Naive B cell (primary cell): Measurements from ENCODE around the gene SPAG4. TPM values are rescaled to one million over a fixed set of nuclear protein-coding genes. Genes with fewer than 3 reads are reported as not detected.

Experiments
- ATAC-seq, 2 donors: fragments of 150-1000 bp; cut with Tn5 transposase; 2 replicates each; pipeline ENCODE4 v1.10.0; 2021; ENCODE audit warnings: low read depth in 2 of 2, mild to moderate bottlenecking in 2 of 2, moderate library complexity in 2 of 2
- DNase-seq: peaks from one replicate; pipeline ENCODE4 v3.0.0; 2022
- H3K27ac Mint-ChIP-seq, 6 donors: one replicate each; pipeline ENCODE4 v1.8.0; 2020 to 2022; ENCODE audit warnings: mild to moderate bottlenecking in 6 of 6, mixed read lengths in 6 of 6, moderate library complexity in 5 of 6, inconsistent platforms in 2 of 6
- H3K27me3 Mint-ChIP-seq, 3 donors: one replicate each; pipeline ENCODE4 v1.8.0; 2021 to 2022; ENCODE audit warnings: mixed read lengths in 3 of 3, mild to moderate bottlenecking in 1 of 3
- H3K36me3 Mint-ChIP-seq, 2 donors: one replicate each; pipeline ENCODE4 v1.8.0; 2020 to 2022; ENCODE audit warnings: mixed read lengths in 2 of 2, inconsistent platforms in 1 of 2, mild to moderate bottlenecking in 1 of 2
- H3K4me1 Mint-ChIP-seq, 3 donors: one replicate each; pipeline ENCODE4 v1.8.0; 2020 to 2022; ENCODE audit warnings: mixed read lengths in 3 of 3, inconsistent platforms in 1 of 3, mild to moderate bottlenecking in 1 of 3, moderate library complexity in 1 of 3
- H3K4me3 Mint-ChIP-seq, 8 donors: one replicate each; pipeline ENCODE4 v1.8.0; 2020 to 2022; ENCODE audit warnings: mild to moderate bottlenecking in 8 of 8, mixed read lengths in 8 of 8, moderate library complexity in 8 of 8, inconsistent platforms in 2 of 8
- H3K9me3 Mint-ChIP-seq, 7 donors: one replicate each; pipeline ENCODE4 v1.8.0; 2020 to 2022; ENCODE audit warnings: mixed read lengths in 7 of 7, mild to moderate bottlenecking in 5 of 7, inconsistent platforms in 2 of 7, moderate library complexity in 1 of 7
- polyA plus RNA-seq, 6 donors: library from polyadenylated mRNA; unstranded; fragments of 300-500 nt; fragmentation: Illumina TruSeq; gene quantifications; one replicate each; pipeline ENCODE4 v1.2.3, GENCODE V29; 2021; ENCODE audit warnings: low read depth in 6 of 6

The SPAG4 gene
- polyA plus RNA-seq, 6 donors from 2014 or later: 0.29 to 1.5 (median 0.89) TPM

DNA sequence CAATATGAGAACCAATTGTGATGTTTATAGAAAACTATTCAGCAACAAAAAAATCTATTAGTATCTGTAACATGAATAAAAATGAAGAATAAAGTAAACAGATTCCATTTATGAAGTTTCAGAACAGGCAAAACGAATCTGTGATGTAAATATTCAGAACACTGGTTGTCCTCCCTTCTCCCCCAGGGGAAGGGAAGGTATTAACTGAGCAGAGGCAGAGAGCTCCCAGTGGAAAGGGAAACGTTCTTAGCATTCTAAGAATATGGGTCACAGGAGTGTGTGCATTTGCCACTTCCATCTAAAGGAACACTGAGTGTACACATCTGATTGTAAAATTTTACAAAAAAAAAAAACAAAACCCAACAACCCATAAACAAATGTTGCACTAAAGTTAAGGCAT, 23.1 kb downstream of the SPAG4 start:
- DNase-seq: no peak
- Mint-ChIP-seq H3K27ac (no peak overlapping the region), H3K4me3 (no peak overlapping the region), H3K9me3 (no peaks in the 10 kb centered on the region), H3K4me1 (peaks cover 54 to 70% (median 66%) of the 10 kb centered on the region in 3 donors), H3K36me3 (no peaks in the 10 kb centered on the region), H3K27me3 (no peaks in the 10 kb centered on the region)
- ATAC-seq: no peak

GRCh38 chr20:35640724-35641123, 25.1 kb downstream of the SPAG4 start:
- ATAC-seq (no peak), DNase-seq (no peak)
- no peaks in the 10 kb centered on the region for H3K36me3 Mint-ChIP-seq
- no peaks in the 10 kb centered on the region for H3K27me3 Mint-ChIP-seq
- H3K4me3 Mint-ChIP-seq: no peak overlapping the region
- H3K4me1 Mint-ChIP-seq: peaks cover 68 to 80% (median 68%) of the 10 kb centered on the region in 3 donors
- H3K27ac Mint-ChIP-seq: peak overlapping the region in 5 of 6 donors; percentile 51 to 75 (median 67)
- no peaks in the 10 kb centered on the region for H3K9me3 Mint-ChIP-seq

DNA sequence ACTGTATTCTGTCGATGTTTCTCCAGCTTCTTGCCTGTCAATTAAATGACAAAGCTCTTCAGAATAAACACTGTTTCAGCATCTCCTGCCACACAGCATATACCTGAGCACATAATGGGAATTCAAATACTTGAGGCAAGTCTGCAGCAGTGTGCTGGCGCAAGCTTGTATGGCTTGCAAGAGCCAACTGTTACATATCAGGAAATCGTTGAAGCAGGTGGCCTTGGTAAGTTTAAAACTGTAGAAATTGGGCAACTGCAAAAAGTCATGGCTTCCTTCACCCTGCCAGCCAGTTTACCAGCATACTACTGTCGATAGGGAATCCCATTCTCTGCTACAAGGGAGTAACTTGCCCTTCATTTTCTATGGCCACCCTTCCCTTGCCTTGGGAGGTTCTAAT, 26.1 kb downstream of the SPAG4 start:
- Mint-ChIP-seq H3K36me3 (no peaks in the 10 kb centered on the region), H3K27me3 (no peaks in the 10 kb centered on the region), H3K4me3 (no peak overlapping the region), H3K27ac (peak overlapping the region in 2 of 6 donors; percentile 1 to 62), H3K9me3 (no peaks in the 10 kb centered on the region), H3K4me1 (peaks cover 67 to 82% (median 71%) of the 10 kb centered on the region in 3 donors)
- no peak for ATAC-seq
- no peak for DNase-seq

DNA sequence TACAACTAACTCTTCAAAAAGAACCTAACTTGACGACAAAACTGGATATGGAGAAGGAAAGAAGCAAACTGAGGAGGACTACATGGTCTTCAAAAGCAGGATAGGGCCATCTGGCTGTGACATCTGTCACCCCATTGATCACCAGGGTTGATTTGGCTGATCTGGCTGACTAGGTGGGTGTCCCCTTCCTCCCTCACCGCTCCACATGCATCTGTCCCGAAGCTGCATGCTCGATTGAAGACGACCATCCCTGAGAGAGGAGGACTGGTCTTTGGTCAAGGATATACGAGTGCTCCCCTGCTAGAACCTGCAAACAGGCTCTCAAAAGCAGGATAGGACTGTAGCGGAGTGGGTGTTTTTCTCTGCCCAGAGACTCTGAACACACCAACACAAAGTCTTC, 27.4 kb downstream of the SPAG4 start:
- Mint-ChIP-seq H3K27me3 (no peaks in the 10 kb centered on the region), H3K27ac (peak overlapping the region in 2 of 6 donors; percentile 75 to 79), H3K4me3 (no peak overlapping the region), H3K36me3 (no peaks in the 10 kb centered on the region), H3K9me3 (no peaks in the 10 kb centered on the region), H3K4me1 (peaks cover 58 to 70% (median 69%) of the 10 kb centered on the region in 3 donors)
- DNase-seq: no peak
- ATAC-seq: no peak

DNA sequence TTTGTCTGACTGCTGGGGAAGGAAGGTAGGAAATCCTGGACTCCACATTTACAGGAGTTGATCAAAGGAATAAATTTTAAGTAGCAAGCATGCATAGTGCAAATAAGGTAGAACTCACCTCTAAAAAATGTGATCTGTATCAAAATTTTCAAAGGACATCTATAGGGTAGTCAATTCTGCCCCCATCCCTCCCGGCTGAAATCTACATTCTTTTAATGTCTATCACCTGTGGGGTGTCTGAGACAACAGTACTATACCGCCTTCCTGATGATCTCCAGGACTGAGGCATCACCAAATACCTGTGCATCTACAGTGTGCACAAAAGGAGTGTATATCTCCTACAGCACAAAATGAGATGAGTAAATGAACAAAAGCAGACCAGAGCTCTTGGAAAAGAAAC, 29.2 kb downstream of the SPAG4 start:
- Mint-ChIP-seq H3K27me3 (no peaks in the 10 kb centered on the region), H3K36me3 (no peaks in the 10 kb centered on the region), H3K9me3 (no peaks in the 10 kb centered on the region), H3K4me3 (no peak overlapping the region), H3K4me1 (peaks cover 56 to 68% (median 63%) of the 10 kb centered on the region in 3 donors), H3K27ac (peak overlapping the region in 3 of 6 donors; percentile 24 to 94 (median 72))
- no peak for DNase-seq
- ATAC-seq: no peak

DNA sequence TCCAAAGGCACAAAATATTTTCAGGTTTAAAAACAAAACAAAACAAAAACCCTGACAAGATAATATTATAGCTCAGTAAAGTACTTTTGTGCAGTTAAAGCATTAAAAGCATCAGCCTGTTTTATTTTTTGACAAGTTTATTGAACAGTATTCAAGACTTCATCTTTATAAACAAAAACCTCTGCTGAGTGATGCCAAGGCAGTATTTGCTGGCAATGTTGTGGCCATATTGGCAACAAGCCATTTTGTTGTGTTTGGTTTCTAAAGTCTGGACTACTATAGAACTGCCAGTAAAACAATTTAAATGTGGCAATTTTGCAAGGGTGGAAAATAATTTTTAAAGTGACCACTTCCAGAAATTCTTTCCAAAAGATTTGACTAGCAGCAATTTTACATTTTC, 33.2 kb downstream of the SPAG4 start:
- no peaks in the 10 kb centered on the region for H3K9me3 Mint-ChIP-seq
- no peak overlapping the region for H3K4me3 Mint-ChIP-seq

GRCh38 chr20:35650632-35651031, 35.0 kb downstream of the SPAG4 start:
- DNase-seq (no peak), ATAC-seq (no peak)
- Mint-ChIP-seq H3K27ac (peak overlapping the region in 2 of 6 donors; percentile 0 to 51), H3K27me3 (no peaks in the 10 kb centered on the region), H3K4me1 (peaks cover 15 to 26% (median 17%) of the 10 kb centered on the region in 3 donors), H3K9me3 (no peaks in the 10 kb centered on the region), H3K4me3 (no peak overlapping the region), H3K36me3 (no peaks in the 10 kb centered on the region)

More for the DNA sequence above, 33.2 kb downstream of the SPAG4 start:
- Mint-ChIP-seq H3K27me3 (no peaks in the 10 kb centered on the region), H3K4me1 (peaks cover 26 to 42% (median 33%) of the 10 kb centered on the region in 3 donors), H3K36me3 (no peaks in the 10 kb centered on the region), H3K27ac (peak overlapping the region in 2 of 6 donors; percentile 45 to 59)
- DNase-seq (no peak), ATAC-seq (no peak)

DNA sequence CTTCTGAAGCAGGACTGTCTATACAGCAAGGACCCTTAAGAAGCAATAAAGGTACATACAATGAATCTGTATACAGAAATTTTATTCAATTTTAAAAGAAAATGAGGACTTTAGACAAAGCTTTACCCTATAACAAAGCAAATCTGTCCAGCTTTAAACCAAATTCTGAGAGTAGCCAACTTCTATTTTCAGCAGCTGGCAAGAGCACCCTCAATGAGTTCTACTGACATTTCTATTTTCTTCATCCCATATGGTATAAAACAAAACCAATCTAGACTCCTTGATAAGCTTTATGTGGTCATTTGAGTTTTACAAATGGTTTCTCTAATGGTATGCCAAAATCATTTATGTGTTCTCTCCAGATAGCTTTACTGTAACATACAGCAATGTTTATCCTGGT, 36.3 kb downstream of the SPAG4 start:
- Mint-ChIP-seq H3K27me3 (no peaks in the 10 kb centered on the region), H3K4me3 (no peak overlapping the region), H3K9me3 (no peaks in the 10 kb centered on the region), H3K4me1 (peaks cover 11 to 19% (median 14%) of the 10 kb centered on the region in 3 donors), H3K36me3 (no peaks in the 10 kb centered on the region), H3K27ac (no peak overlapping the region)
- ATAC-seq (no peak), DNase-seq (no peak)

- no peak overlapping the region for H3K4me3 Mint-ChIP-seq
- H3K4me1 Mint-ChIP-seq: peaks cover 13 to 20% (median 18%) of the 10 kb centered on the region in 3 donors
- no peaks in the 10 kb centered on the region for H3K27me3 Mint-ChIP-seq
- no peak for ATAC-seq
- H3K9me3 Mint-ChIP-seq: no peaks in the 10 kb centered on the region
- H3K27ac Mint-ChIP-seq: no peak overlapping the region
- no peaks in the 10 kb centered on the region for H3K36me3 Mint-ChIP-seq
- DNase-seq: no peak
Measured at GRCh38 chr20:35652641-35653429, 37.2 kb downstream of the SPAG4 start.

- no peak for ATAC-seq
- Mint-ChIP-seq H3K4me3 (no peak overlapping the region), H3K9me3 (no peaks in the 10 kb centered on the region), H3K36me3 (no peaks in the 10 kb centered on the region), H3K27me3 (no peaks in the 10 kb centered on the region), H3K27ac (no peak overlapping the region), H3K4me1 (peaks cover 13 to 22% (median 20%) of the 10 kb centered on the region in 3 donors)
- no peak for DNase-seq
Measured at GRCh38 chr20:35653430-35653734, 37.8 kb downstream of the SPAG4 start.

DNA sequence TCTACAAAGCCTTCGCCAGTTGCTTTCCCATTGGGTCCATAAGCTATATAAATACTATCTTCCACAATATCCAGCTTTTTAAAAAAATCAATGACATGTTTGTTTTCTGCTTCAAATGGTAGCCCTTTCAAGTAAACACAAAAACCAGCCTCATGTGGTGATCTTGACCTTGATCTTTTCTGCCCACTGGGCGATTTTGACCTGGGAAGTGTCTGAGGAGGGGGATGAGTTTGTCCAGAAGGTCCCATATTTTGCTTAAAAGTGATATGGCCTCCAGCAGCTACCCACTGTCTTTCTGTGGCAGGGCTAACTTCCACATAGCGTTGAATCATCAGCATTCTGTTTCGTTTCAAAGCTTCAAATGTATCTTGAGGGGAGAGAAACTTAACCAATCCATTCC, 38.3 kb downstream of the SPAG4 start:
- ATAC-seq (no peak), DNase-seq (no peak)
- Mint-ChIP-seq H3K4me1 (peaks cover 16 to 25% (median 23%) of the 10 kb centered on the region in 3 donors), H3K27me3 (no peaks in the 10 kb centered on the region), H3K4me3 (no peak overlapping the region), H3K9me3 (no peaks in the 10 kb centered on the region), H3K27ac (no peak overlapping the region), H3K36me3 (no peaks in the 10 kb centered on the region)

- H3K36me3 Mint-ChIP-seq: no peaks in the 10 kb centered on the region
- H3K27ac Mint-ChIP-seq: no peak overlapping the region
- DNase-seq (no peak), ATAC-seq (no peak)
- no peaks in the 10 kb centered on the region for H3K27me3 Mint-ChIP-seq
- no peak overlapping the region for H3K4me3 Mint-ChIP-seq
- peaks cover 20 to 28% (median 28%) of the 10 kb centered on the region in 3 donors for H3K4me1 Mint-ChIP-seq
- no peaks in the 10 kb centered on the region for H3K9me3 Mint-ChIP-seq
Measured at GRCh38 chr20:35654415-35654814, 38.8 kb downstream of the SPAG4 start.

GRCh38 chr20:35657271-35657670, 41.6 kb downstream of the SPAG4 start:
- Mint-ChIP-seq H3K4me1 (peaks cover 25 to 52% (median 40%) of the 10 kb centered on the region in 3 donors), H3K27me3 (no peaks in the 10 kb centered on the region), H3K9me3 (no peaks in the 10 kb centered on the region), H3K27ac (peak overlapping the region in 4 of 6 donors; percentile 68 to 85 (median 78)), H3K4me3 (peak overlapping the region in 1 of 8 donors; percentile 14), H3K36me3 (no peaks in the 10 kb centered on the region)
- DNase-seq (no peak), ATAC-seq (no peak)

GRCh38 chr20:35660122-35660937, 44.7 kb downstream of the SPAG4 start:
- Mint-ChIP-seq H3K36me3 (no peaks in the 10 kb centered on the region), H3K27me3 (no peaks in the 10 kb centered on the region), H3K4me1 (peaks cover 51 to 74% (median 65%) of the 10 kb centered on the region in 3 donors), H3K27ac (peak overlapping the region in 5 of 6 donors; percentile 16 to 99 (median 65)), H3K9me3 (no peaks in the 10 kb centered on the region), H3K4me3 (peak overlapping the region in 7 of 8 donors; percentile 9 to 99 (median 25))
- ATAC-seq (no peak), DNase-seq (no peak)
